H1 (cell line): ENCODE results near the gene MFN1.

ENCODE experiments used
- EZH2 ChIP-seq: fragments of 200-600 bp; sonication (generic); IDR thresholded peaks from 2 replicates; pipeline ENCODE4 v1.7.1; 2012; ENCODE audit warnings: low read depth, mild to moderate bottlenecking, moderate library complexity, low read length, inconsistent platforms; ENCODE audit not compliant: severe bottlenecking
- POLR2A ChIP-seq, 2 experiments: IDR thresholded peaks; 1 replicate in 1 of 2; 2 replicates in 1 of 2; pipeline ENCODE4 v1.6.1; 2011; ENCODE audit warnings: low read depth in 2 of 2, low read length in 2 of 2, mild to moderate bottlenecking in 2 of 2; ENCODE audit errors: control extremely low read depth in 1 of 2
- SIN3A ChIP-seq, 2 experiments: IDR thresholded peaks in 1 of 2; conservative IDR thresholded peaks in 1 of 2; 2 replicates each; pipeline ENCODE4 v1.6.1; 2011 to 2012; ENCODE audit warnings: low read length in 2 of 2, improper control_type of control experiment in 1 of 2, low read depth in 1 of 2, mild to moderate bottlenecking in 1 of 2
- SRF ChIP-seq: IDR thresholded peaks from 2 replicates; pipeline ENCODE4 v1.6.1; 2011; ENCODE audit warnings: mild to moderate bottlenecking, low read depth, low read length, moderate library complexity
- TBP ChIP-seq: IDR thresholded peaks from 2 replicates; pipeline ENCODE4 v1.6.1; 2011; ENCODE audit warnings: low read depth, low read length, improper control_type of control experiment
- TF ChIP-seq, protein P1 (sequence below), 3 experiments: IDR thresholded peaks; 1 replicate in 2 of 3; 2 replicates in 1 of 3; pipeline versions ENCODE4 v1.5.1 to v1.6.1; 2011; ENCODE audit warnings: low read length in 3 of 3, mild to moderate bottlenecking in 3 of 3, inconsistent platforms in 2 of 3, low read depth in 1 of 3, moderate library complexity in 1 of 3; ENCODE audit not compliant: insufficient read depth in 1 of 3; ENCODE audit errors: control extremely low read depth in 1 of 3
- TF ChIP-seq, protein P2 (sequence below): fragments of 300-600 bp; sonication (generic); IDR thresholded peaks from 2 replicates; pipeline ENCODE4 v1.7.1; 2012; ENCODE audit warnings: low read length, moderate library complexity, mild to moderate bottlenecking, inconsistent platforms; ENCODE audit not compliant: insufficient replicate concordance

DNA sequence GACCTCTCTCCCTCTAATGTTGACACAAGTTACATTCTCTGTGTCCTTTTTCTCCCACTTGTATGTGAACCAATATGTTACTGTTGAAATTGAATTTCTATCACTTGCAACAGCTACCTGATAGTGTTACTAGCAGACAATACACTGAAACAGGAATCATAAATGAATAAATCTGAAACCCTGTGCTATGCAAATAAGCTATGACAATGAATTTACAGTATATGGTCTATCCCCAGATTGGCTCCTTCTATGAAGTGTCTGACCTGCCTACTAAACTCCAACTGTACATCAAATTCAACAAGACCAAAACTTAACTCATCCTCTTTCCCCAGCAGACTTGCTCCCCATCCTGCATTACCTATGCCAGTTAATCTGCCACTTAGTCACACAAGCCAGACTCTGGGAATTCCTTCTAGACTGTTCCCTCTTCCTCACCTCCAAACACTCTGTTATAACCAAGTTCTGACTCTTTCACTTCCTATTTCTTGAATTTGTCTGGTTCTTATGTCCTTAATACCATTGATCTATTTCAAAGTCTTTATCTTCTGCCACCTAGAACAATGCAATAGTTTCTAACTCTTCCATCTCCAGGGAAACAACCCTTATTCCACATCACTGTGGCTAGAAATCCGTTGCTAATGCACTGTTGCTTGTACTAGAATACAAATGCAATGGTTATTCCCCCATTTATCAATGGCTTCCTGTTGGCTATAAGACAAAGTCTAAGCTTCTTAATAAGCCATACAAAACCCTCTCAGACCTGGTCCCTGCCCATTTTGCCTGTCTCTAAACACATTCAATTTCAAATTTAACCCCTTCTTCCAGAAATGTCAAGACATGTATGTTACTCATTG lies 38.1 kb upstream of the MFN1 start:
- no peak for TF ChIP-seq EZH2
- TF ChIP-seq, protein P1, sequence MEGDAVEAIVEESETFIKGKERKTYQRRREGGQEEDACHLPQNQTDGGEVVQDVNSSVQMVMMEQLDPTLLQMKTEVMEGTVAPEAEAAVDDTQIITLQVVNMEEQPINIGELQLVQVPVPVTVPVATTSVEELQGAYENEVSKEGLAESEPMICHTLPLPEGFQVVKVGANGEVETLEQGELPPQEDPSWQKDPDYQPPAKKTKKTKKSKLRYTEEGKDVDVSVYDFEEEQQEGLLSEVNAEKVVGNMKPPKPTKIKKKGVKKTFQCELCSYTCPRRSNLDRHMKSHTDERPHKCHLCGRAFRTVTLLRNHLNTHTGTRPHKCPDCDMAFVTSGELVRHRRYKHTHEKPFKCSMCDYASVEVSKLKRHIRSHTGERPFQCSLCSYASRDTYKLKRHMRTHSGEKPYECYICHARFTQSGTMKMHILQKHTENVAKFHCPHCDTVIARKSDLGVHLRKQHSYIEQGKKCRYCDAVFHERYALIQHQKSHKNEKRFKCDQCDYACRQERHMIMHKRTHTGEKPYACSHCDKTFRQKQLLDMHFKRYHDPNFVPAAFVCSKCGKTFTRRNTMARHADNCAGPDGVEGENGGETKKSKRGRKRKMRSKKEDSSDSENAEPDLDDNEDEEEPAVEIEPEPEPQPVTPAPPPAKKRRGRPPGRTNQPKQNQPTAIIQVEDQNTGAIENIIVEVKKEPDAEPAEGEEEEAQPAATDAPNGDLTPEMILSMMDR (IDR thresholded peaks at IDR 0.05; ENCODE audit: control extremely low read depth in 1 of 3, insufficient read depth in 1 of 3, low read depth in 1 of 3, low read length in 3 of 3): no peak
- TF ChIP-seq, protein P2, sequence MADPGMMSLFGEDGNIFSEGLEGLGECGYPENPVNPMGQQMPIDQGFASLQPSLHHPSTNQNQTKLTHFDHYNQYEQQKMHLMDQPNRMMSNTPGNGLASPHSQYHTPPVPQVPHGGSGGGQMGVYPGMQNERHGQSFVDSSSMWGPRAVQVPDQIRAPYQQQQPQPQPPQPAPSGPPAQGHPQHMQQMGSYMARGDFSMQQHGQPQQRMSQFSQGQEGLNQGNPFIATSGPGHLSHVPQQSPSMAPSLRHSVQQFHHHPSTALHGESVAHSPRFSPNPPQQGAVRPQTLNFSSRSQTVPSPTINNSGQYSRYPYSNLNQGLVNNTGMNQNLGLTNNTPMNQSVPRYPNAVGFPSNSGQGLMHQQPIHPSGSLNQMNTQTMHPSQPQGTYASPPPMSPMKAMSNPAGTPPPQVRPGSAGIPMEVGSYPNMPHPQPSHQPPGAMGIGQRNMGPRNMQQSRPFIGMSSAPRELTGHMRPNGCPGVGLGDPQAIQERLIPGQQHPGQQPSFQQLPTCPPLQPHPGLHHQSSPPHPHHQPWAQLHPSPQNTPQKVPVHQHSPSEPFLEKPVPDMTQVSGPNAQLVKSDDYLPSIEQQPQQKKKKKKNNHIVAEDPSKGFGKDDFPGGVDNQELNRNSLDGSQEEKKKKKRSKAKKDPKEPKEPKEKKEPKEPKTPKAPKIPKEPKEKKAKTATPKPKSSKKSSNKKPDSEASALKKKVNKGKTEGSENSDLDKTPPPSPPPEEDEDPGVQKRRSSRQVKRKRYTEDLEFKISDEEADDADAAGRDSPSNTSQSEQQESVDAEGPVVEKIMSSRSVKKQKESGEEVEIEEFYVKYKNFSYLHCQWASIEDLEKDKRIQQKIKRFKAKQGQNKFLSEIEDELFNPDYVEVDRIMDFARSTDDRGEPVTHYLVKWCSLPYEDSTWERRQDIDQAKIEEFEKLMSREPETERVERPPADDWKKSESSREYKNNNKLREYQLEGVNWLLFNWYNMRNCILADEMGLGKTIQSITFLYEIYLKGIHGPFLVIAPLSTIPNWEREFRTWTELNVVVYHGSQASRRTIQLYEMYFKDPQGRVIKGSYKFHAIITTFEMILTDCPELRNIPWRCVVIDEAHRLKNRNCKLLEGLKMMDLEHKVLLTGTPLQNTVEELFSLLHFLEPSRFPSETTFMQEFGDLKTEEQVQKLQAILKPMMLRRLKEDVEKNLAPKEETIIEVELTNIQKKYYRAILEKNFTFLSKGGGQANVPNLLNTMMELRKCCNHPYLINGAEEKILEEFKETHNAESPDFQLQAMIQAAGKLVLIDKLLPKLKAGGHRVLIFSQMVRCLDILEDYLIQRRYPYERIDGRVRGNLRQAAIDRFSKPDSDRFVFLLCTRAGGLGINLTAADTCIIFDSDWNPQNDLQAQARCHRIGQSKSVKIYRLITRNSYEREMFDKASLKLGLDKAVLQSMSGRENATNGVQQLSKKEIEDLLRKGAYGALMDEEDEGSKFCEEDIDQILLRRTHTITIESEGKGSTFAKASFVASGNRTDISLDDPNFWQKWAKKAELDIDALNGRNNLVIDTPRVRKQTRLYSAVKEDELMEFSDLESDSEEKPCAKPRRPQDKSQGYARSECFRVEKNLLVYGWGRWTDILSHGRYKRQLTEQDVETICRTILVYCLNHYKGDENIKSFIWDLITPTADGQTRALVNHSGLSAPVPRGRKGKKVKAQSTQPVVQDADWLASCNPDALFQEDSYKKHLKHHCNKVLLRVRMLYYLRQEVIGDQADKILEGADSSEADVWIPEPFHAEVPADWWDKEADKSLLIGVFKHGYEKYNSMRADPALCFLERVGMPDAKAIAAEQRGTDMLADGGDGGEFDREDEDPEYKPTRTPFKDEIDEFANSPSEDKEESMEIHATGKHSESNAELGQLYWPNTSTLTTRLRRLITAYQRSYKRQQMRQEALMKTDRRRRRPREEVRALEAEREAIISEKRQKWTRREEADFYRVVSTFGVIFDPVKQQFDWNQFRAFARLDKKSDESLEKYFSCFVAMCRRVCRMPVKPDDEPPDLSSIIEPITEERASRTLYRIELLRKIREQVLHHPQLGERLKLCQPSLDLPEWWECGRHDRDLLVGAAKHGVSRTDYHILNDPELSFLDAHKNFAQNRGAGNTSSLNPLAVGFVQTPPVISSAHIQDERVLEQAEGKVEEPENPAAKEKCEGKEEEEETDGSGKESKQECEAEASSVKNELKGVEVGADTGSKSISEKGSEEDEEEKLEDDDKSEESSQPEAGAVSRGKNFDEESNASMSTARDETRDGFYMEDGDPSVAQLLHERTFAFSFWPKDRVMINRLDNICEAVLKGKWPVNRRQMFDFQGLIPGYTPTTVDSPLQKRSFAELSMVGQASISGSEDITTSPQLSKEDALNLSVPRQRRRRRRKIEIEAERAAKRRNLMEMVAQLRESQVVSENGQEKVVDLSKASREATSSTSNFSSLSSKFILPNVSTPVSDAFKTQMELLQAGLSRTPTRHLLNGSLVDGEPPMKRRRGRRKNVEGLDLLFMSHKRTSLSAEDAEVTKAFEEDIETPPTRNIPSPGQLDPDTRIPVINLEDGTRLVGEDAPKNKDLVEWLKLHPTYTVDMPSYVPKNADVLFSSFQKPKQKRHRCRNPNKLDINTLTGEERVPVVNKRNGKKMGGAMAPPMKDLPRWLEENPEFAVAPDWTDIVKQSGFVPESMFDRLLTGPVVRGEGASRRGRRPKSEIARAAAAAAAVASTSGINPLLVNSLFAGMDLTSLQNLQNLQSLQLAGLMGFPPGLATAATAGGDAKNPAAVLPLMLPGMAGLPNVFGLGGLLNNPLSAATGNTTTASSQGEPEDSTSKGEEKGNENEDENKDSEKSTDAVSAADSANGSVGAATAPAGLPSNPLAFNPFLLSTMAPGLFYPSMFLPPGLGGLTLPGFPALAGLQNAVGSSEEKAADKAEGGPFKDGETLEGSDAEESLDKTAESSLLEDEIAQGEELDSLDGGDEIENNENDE: no peak
- no peak for TF ChIP-seq POLR2A (IDR thresholded peaks at IDR 0.05; ENCODE audit: control extremely low read depth in 1 of 2, low read depth in 2 of 2, low read length in 2 of 2)
- no peak for TF ChIP-seq SRF
- TF ChIP-seq SIN3A (conservative IDR thresholded peaks at IDR 0.05 in 1 of 2, IDR thresholded peaks at IDR 0.05 in 1 of 2; ENCODE audit: low read depth in 1 of 2, low read length in 2 of 2): no peak
- TF ChIP-seq TBP: no peak
